ENCODE measurements around the gene PSAT1.

Gene PSAT1

DNA sequence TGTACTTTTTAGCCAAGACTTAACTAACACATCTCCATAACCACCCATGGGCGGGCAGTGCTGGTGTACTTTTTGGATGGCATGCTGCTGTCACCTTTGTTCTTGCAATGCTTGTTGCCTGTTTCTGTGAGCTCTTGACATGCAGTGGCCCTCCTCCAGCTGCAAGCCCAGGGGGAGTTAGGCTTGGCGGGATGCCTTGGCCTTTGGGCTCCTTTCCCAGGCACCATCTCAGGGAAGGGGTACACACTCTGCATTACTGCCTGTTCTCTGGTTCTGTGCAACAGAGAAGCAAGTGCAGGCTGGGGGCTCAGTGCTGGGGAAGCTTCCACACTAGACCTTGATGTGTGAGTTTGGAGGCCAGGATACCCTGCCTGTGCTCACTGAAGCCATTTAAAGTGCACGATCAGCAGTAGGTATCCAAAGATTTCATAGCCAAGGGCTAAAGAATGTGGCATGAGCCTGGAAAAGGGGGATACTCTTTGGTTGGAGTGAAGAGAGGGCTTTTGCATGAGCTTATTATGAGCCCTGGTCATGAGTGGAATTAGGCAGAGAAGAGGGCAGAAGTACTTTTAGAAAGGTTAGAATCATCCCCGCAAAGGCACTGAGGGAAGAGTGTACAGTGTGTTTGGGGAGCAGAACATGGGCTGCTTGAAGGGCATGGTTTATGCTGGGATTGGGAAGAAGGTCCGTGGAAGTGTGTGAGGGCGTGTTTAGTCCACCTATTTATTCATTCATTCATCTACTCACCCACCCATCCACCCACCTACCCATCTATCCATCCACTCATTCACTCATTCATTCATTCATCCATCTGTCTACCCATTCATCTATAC is 22.5 kb downstream of the PSAT1 start:
- DNase-seq (ENCODE audit: low spot score), result no peak

DNA sequence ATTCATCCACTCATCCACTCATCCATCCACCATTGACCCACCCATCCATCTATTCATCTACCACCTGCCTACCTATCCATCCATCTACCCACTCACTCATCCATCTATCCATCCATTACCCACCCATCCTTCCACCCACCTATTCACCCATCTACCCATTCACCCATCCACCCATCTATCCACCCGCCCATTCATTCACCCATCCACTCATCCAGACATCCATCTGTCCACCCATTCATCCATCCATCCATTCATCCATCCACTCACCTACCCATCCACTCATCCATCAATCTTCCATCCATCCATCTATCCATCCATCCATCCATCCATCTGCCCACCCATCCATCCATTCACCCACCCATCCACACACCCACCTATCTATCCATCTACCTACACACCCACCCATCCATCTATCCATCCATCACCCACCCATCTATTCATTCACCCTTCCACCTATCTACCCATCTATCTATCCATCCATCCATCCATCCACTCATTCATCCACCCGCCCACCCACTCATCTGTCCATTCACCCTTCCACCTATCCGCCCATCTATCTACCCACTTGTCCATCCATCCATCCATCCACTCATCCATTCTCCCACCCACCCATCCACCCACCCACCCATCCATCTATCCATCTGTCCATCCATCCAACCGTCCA is 23.2 kb downstream of the PSAT1 start:
- DNase-seq (ENCODE audit: low spot score), result no peak

DNA sequence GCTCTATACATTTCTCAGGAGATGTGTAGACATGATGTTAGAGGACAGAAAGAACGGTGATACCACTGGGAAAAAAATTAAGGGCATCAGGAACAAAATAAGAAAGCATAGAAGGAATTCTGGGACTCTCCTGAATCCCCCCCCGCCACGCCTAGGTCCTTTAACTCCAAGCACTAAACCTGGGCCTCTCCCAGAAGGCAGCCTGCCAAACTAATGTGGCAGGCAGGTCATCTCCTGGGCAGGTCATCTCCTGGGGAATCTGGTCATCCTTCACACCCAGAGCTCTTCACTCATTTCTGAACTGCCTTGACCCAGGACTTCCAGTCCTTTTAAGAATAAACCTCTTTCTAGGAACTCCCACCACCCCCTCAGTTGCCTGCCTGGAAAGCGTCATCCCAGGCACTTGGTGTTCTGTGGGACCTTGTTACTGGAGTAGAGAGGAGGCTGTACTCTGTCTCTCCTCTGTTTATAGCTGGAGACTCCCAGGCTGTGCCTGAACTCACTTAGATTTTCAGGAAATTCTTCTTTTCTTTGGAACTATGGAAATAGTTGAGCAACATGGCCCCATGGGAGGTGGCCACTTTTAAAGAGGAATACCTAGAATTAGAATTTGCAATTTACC is 24.1 kb downstream of the PSAT1 start:
- no peak for DNase-seq (ENCODE audit: low spot score)

DNA sequence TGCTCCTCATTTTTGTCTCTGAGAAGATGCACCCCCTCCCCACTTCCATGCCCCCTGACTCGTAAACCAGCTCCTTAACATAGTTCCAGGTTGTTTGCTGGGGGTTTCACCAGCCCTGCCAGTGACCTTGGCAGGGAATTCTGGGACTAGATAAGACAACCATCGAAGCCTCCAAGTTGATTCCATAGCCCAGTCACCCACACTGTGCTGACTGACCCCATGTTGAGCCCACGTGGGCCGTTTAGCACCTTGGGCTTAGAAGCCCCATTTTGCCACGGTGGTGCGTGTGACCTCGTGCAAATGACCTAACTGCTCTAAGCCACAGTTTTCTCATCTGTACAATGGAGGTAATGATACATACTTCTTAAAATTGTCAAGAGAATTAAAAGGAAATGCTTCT is 24.6 kb downstream of the PSAT1 start:
- DNase-seq (ENCODE audit: low spot score), result no peak

DNA sequence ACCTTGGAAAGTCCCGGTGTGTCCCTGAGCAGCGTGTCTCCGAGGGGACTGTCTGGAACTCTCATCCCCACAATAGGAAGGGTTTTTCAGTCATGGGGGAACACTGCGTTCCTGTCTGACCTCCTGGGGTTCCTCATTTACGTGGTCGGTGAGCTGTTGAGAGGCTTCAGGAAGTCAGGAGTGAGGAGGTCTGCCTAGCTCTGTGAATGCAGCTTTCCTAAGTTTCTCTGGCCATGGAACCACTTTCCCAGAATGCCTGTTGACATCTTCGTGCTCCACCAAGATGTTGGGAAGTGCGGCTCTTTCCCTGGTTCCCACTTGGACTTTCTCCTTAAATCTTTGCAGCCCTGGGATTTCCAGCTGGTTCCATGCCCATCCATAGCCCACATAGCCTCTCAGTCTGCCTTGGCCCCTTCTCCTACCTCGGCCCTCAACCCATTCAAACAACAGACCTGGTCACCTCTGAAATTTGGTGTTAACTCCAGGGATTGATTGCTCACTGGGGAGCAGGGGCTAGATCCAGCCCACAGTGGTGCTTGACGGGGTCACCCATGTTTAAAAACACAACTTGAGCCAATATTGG is 27.2 kb downstream of the PSAT1 start:
- DNase-seq (ENCODE audit: low spot score), result no peak

DNA sequence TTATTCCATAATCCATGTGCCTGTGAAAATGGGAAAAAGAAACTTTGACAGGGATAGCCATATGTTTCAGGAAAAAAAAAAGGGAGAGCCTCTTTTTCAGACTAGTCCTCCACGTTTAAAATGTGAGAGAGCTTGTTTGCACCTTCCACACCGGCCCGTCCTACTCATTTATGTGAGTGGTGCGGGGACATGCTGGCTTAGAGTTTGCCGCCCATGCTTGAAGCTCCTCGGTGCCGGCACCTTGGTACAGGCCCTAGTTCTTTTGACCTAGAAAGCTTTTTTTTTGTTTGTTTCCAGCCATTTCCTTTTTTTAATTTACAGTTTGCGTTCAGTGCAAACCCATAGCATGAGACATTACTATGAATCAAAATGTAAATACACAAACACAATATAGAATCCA is 27.8 kb downstream of the PSAT1 start:
- no peak for DNase-seq (ENCODE audit: low spot score)

DNA sequence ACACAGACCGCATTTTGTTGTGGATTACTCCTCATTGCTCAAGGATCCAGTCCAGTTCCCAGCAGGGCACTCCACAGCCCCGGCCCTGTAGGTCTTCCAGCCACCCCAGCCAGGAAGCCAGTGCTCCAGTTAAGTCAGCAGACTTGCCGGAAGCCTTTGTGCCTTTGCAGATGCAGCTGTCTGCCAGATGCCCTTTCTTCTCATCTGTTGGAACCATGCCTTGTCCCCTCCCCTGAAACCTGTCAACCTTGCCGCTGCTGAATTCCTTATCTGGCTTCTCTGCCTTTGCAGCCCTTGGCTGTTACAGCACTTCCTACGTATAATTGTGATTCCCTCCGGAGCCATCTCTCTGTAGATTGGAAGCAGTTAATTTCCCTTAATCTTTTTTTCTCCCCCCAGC is 28.4 kb downstream of the PSAT1 start:
- DNase-seq (ENCODE audit: low spot score), result peak; percentile 61

DNA sequence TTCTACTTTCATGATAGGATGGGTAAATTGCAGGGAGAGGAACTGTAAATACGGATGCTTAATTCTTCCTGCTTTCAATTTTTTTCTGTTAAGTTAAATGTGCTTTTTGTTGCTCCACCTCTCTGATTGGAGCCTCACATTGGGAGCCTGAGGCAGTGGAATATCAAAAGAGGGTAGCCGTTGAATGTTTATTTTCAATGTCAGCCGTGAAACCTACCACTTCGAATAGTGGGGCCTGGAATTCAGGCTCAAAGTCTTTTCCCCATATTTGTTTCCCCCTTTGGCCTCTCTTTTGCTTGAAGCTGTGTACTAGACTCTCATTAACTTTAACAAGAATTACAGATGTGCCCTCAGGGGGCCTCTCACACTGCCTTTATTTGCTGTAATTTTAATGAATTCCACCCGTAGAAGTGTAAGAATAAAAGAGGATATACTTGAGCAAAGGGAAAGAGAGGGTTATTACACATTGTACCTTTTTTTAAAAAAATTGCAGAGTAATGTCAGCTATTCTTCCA is 29.0 kb downstream of the PSAT1 start:
- no peak for DNase-seq (ENCODE audit: low spot score)

DNA sequence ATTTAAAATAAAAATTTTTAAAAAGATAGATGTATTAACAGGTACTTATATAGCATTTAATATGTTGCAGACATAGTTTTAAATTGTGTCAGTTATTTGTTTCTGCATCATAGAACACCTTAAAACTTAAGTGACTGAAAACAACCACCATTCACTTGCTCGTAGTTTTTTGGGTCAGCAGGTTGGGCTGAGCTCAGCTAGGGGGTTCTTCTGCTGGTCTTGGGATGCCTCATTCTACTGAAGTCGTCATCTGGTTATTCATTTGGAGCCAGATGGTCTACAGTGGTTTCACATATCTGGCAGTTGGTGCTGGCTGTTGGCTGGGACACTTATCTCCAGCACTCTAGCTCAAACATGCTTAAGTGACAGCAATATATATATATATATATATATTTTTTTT is 29.6 kb downstream of the PSAT1 start:
- DNase-seq (ENCODE audit: low spot score), result no peak

DNA sequence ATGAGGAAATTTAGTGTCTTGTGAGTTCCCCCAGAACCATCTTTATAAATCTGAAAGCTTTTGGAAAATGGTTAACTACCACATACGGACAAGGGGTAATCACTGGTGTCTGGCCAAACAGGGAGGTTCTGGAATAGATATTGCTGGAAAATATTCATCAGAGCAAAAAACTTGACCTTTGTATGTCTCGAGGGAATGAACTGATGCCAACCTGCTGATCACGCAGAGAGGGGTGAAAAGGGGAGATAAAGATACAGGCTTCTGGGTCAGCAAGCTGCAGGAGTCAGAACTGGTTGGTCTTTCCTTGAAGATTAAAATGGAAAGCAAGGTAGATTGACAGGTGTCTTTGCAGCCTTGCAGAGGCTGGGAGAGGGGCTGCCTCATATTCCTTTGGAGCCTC is 35.5 kb downstream of the PSAT1 start:
- DNase-seq (ENCODE audit: low spot score), result no peak

DNA sequence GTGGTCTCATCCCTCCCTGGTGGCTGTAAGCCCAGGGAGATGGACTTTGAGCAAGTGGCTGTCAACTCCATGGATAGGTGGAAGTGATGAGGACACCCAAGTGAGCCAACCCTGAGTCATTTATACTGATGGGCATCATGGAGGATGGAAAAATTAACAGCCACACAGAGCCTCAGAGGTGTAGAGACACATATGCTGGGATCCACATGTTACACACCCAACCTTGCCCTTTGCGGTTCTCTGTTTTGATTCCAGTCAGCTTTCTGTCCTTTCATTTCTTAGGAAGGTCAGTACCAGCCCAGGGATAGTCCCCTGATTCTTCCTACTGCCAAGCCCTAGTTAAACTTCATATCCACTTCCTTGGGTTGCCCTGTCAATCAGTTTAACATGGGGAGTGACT is 51.9 kb downstream of the PSAT1 start:
- no peak for DNase-seq (ENCODE audit: low spot score)

DNA sequence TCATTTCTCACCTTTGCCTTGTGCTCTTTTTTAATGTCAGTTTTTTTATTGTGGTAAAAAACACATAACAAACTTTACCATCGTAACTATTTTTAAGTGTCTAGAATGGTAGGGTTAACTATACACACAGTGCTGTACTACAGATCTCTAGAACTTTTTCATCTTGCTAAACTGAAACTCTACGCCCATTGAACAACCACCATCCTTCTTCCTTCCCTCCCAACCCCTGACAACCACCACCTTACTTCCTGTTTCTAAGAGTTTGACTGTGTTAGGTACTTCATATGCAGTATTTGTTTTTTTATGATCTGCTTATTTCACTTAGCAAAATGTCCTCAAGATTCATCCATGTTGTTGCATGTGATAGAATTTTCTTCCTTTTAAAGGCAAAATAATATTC is 54.9 kb downstream of the PSAT1 start:
- DNase-seq (ENCODE audit: low spot score), result no peak

DNA sequence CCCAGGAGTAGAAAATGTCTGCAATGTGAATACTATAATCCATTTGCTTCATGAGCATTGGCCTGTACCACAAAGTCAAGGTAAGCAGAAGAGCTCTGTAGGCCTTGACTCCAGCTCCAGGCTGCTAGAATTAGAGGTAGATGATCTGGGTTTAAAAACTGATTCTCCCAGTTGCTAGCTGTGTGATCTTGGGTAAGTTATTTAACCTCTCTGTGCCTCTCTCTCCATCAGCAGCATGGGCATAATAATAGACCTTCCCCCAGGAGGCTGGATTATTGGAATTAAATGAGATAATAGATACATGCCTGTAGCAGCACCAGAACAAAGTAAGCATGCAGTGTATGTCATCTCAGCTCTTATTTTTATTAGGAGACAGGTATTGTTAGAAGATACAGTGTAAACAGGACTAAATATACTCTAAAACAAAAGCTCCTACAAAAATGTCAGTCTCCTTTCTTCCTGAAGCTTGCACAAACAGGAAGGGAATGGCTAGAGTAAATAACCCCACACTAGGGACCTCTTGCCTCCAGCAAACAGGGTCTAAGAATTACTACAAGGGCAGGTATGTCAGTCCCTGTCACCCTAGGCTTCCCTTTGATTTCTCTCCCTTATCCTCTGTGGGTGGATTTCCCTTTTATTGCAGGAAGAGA is 57.5 kb downstream of the PSAT1 start:
- no peak for DNase-seq (ENCODE audit: low spot score)

DNA sequence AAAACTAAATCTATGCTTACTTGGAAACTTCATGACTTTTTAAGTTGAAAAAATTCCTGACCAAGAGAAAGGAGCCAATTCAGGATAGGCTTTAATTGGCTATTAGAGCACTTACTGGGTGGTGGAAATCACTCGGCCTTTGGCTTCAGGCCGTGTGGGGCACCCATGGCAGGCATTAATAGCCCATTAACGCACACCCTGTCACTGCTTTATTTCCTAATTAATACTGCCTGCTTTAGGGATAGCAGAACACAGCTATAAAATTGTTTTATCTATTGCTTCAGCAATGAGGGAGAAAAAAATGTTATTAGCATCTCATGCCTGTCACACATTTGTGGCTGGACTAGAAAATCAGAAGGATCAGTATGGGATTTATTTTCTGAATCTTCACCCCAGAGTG is 58.1 kb downstream of the PSAT1 start:
- DNase-seq (ENCODE audit: low spot score), result no peak

DNA sequence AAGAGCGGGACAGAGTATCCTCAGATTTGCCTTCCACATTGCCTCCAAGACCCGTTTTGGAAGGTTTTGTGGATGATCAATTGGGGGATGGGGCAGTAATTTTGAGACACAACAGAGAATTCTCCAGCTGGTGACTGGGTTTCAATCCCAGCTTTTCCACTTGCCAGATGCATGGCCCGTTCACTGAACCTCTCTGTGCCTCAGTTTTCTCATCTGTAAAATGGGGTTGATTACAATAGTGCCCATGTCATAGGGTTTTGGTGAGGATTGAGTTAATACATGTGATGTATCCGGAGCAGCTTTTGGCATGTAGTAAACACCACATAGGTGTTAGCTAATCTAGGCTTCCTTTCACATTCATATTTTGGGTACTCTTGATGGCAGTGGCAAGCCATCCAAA is 59.7 kb downstream of the PSAT1 start:
- no peak for DNase-seq (ENCODE audit: low spot score)

DNA sequence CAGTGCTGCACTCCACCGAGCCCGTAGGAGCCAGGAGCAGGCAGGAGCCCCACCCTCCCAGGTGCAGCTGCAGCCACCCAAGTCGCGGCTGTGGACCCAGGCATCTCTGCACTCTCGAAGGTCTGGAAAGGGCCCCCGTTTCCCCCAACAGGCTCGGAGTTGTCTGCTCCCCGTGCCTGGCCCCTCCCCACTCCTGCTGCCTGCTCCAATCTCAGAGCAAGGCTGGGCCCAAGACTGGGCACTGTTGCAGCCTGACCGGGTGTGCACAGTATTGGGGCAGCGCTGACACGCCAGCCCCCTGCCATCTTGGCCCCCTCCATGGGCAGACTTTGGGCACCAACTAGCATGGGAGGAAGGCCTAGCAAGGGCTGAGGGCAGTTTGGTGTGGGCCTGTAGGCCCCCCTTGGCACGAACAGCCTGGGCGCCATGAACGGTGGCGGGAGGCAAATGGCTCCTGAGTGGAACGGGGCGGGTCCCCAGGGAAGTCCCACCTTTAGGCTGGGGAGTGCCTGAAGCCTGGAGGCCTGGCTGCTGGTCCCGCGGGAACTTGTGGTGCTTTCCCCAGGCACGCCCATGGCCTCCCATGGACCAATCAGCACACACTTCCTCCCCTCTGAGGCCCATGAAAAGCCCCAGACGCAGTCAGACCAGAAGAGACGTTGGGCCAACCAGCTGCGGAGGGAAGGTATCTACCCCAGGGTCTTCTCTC is 60.4 kb downstream of the PSAT1 start:
- no peak for DNase-seq (ENCODE audit: low spot score)

DNA sequence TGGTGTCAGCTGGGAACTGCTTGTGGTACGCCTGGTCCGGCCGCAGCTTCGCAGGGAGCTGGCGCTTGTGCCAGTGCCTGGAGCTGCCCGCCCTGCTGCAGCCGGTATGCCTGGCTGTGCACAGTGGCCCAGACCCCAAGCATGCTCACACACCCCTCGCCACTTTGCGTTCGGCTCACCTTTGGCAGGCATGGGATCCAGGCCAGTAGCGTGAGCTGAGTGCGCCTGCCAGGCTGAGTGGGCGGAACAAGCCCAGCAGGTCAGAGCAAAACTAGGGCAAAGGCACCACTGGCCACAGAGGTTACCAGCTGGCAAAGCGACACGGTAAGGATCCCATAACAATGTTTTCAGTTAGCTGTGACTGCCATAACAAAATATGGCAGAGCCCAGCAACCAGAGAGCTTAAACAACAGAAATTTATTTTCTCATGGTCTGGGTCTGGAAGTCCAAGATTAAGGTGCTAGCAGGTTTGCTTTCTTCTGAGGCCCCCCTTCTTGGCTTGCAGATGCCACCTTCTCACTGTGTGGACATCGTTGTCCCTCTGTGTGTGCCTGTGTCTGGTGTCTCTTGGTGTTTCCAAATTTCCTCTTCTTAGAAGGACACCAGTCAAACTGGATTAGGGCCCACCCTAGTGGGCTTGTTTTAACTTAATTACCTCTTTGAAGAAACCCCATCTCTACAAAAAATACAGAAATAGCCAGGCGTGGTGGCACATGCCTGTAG is 61.6 kb downstream of the PSAT1 start:
- DNase-seq (ENCODE audit: low spot score), result no peak

DNA sequence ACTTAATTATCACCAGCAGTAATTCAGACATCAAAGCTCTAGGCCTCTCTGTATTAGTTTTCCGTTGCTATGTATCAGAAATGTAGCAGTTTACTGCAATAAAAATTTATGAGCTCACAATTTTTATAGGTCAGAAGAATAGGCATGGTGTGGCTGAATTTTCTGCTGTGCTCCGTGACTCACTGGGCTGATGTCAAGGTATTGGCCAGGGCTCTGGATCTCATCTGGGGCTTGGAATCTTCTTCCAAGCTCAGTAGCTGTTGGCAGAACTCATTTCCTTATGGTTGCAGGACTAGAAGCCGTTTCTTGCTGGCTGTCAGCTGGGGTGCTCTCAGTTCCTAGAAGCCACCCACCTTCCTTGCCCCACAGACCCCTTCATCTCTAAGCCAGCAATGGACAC is 66.3 kb downstream of the PSAT1 start:
- peak; percentile 81 for DNase-seq (ENCODE audit: low spot score)

DNA sequence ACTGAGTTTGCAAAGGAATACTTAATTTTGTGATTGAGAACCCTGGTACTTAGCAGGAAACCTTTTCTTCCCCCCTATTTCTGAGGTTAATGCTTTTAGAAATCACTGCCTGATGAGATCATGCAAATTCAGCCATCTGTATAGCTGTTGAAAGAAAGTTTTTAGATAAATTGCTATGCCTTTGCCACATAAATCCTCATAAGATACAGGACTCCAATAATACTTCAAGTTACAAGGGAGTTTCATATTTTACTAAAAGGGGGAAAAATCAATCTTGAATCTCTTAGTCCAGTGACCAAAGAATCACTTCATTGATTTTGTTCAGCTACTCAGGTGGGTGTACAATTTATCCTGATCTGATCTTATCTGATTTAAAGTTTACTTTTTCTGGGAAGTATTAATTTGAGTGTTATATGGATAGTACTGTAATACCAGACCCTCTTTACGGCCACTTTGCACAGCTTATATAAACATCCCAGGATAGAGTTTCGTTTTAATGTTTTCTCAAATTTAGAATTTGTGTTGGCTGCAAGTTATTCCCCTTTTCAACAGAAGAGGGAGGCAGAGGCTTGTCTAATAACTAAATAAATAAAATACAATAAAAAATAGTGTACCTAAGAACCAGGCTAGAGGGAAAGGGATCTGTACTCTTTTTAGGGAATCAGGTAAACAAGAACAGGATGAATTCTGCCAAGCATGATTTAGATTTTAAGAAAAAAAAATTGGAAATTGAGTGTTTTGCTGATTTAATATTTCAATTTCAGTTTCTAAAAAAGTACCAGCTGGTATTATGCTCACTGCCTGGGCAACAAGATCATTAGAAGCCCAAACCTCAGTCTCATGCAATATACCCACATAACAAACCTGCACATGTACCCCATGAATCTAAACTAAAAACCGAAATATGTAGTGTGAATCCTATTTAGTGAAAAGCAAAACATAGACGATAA is 69.1 kb downstream of the PSAT1 start:
- peak; percentile 23 for DNase-seq (ENCODE audit: low spot score)

DNA sequence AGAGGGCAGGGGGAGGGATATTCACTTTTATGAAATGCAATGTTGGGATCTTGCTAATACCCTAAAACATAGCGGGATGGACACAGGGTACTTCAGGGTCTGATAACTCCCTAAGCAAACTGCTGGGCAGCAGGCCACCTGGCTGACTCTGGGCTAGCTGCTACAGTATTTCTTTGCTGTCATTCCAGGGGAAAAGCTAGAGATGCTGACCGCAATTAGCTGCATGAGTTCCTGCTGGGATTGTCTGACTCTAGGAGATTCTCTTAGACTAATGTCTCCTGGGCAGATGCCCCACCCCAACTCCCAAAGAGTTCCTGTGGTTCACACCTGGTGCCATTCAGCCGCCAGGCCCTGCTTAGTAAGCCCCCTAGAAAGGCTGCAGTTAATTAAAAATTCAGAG is 69.9 kb downstream of the PSAT1 start:
- no peak for DNase-seq (ENCODE audit: low spot score)

Measured in AG08395 (cell line).